ENCODE measurements around the gene PTPRG. TPM values are rescaled to one million over a fixed set of nuclear protein-coding genes. Genes with fewer than 3 reads are reported as not detected.

The PTPRG gene
- total RNA-seq, 1 experiment from 2014 or later = 32.1 TPM

GRCh38 chr3:61938878-61939549 lies 377.6 kb downstream of the PTPRG start:
- CTCF ChIA-PET = no interaction called here
- Histone ChIP-seq H3K9me2 (ENCODE audit: insufficient read depth) (no peaks in the 10 kb centered on the region), H3K4me3 (replicated peaks in 1 of 2; ENCODE audit: low read depth in 1 of 2, low read length in 2 of 2) (no peak overlapping the region), H3K9me3 (ENCODE audit: control insufficient read depth in 1 of 2, insufficient read depth in 1 of 2, low read depth in 1 of 2, low read length in 2 of 2) (no peaks in the 10 kb centered on the region), H3K4me2 (ENCODE audit: low read length) (no peak overlapping the region), H3K79me2 (ENCODE audit: insufficient read depth, low read length) (no peaks in the 10 kb centered on the region), H3K4me1 (ENCODE audit: control insufficient read depth in 1 of 2, insufficient read depth in 2 of 2, low read length in 2 of 2) (peaks cover 3 to 4% of the 10 kb centered on the region in 2 experiments; a peak in 1 of 4 replicates), H3K36me3 (ENCODE audit: control insufficient read depth in 1 of 2, insufficient read depth in 2 of 2, low read length in 2 of 2) (no peaks in the 10 kb centered on the region), H3K9ac (ENCODE audit: low read length) (no peak overlapping the region), H4K20me1 (ENCODE audit: insufficient read depth) (no peaks in the 10 kb centered on the region), H2AFZ (ENCODE audit: low read depth, low read length, poor library complexity, severe bottlenecking) (no peak overlapping the region), H3K27me3 (ENCODE audit: insufficient read depth, low read length) (no peaks in the 10 kb centered on the region), H3K27ac (ENCODE audit: low read depth, low read length) (no peak overlapping the region)
- no peak for ATAC-seq
- intact Hi-C loops (cut with micrococcal nuclease) = loop anchor here (5.0 kb wide), 1 partner anchor 377 kb away; the partner anchor contains the start of gene PTPRG
- POLR2A ChIA-PET = no interaction called here
- no TSS peak for BruUV-seq (replicated peaks)
- TF ChIP-seq REST (IDR thresholded peaks at IDR 0.05; ENCODE audit: low read depth) (no peak), ZFX (IDR thresholded peaks at IDR 0.05) (no peak), RAD21 (IDR thresholded peaks at IDR 0.05; ENCODE audit: low read depth) (no peak), EGR1 (IDR thresholded peaks at IDR 0.05; ENCODE audit: low read depth) (no peak), CTCF (IDR thresholded peaks at IDR 0.05 in 2 of 3, conservative IDR thresholded peaks at IDR 0.05 in 1 of 3; ENCODE audit: borderline replicate concordance in 1 of 3, insufficient read depth in 1 of 3, low read depth in 2 of 3, low read length in 2 of 3) (no peak), ATF3 (IDR thresholded peaks at IDR 0.05) (no peak), CBX3 (IDR thresholded peaks at IDR 0.05; ENCODE audit: low read depth) (no peak), CEBPB (IDR thresholded peaks at IDR 0.05; ENCODE audit: low read depth) (no peak), POLR2AphosphoS5 (IDR thresholded peaks at IDR 0.05; ENCODE audit: low read depth, low read length) (no peak), SIN3A (IDR thresholded peaks at IDR 0.05; ENCODE audit: low read depth) (no peak), EZH2phosphoT487 (IDR thresholded peaks at IDR 0.05; ENCODE audit: borderline replicate concordance) (no peak), ZBTB33 (IDR thresholded peaks at IDR 0.05; ENCODE audit: extremely low read depth, insufficient replicate concordance, low read length) (no peak), EZH2 (IDR thresholded peaks at IDR 0.05) (no peak), FOSL1 (IDR thresholded peaks at IDR 0.05; ENCODE audit: low read depth) (no peak)
- DNase-seq (ENCODE audit: low read depth, low spot score) = no peak
- RAD21 ChIA-PET (ENCODE audit: low non-redundant PET in 1 of 2, low total read pairs in 2 of 2, uncharacterized antibody in 2 of 2, unreplicated experiment in 2 of 2) = no interaction called here
